Kidney (tissue), 14 donors: ENCODE results near the gene NRBF2. TPM values are rescaled to one million over a fixed set of nuclear protein-coding genes. Genes with fewer than 3 reads are reported as not detected.

Source experiments
- DNase-seq, 5 donors: peaks; one replicate each; pipeline ENCODE4 v3.0.0-alpha.2; 2013 to 2020
- FAIRE-seq: peaks from 2 replicates; lab custom pipeline; 2012; peaks lifted over from hg19 to GRCh38; lab: Jason Lieb, UNC
- H3K27ac ChIP-seq, 2 donors: one replicate each; pipeline ENCODE4 v1.7.0; 2013; ENCODE audit warnings: low read depth in 2 of 2, low read length in 2 of 2, inconsistent platforms in 1 of 2
- H3K27me3 ChIP-seq: one replicate; pipeline ENCODE4 v1.7.1; 2013; ENCODE audit warnings: low read length, inconsistent platforms; ENCODE audit not compliant: control insufficient read depth, insufficient read depth
- H3K36me3 ChIP-seq, 3 donors: one replicate each; pipeline versions ENCODE4 v1.7.0 to v1.7.1; 2013; ENCODE audit warnings: low read length in 3 of 3, control low read depth in 1 of 3, inconsistent platforms in 1 of 3; ENCODE audit not compliant: insufficient read depth in 3 of 3, control insufficient read depth in 2 of 3
- H3K4me1 ChIP-seq, 3 donors: one replicate each; pipeline versions ENCODE4 v1.7.0 to v1.7.1; 2013; ENCODE audit warnings: low read length in 3 of 3, inconsistent platforms in 1 of 3, low read depth in 1 of 3; ENCODE audit not compliant: control insufficient read depth in 2 of 3, insufficient read depth in 2 of 3
- H3K4me3 ChIP-seq, 3 donors: one replicate each; pipeline versions ENCODE4 v1.7.0 to v1.8.1; 2013; ENCODE audit warnings: low read length in 3 of 3, control low read depth in 1 of 3, inconsistent platforms in 1 of 3
- H3K9ac ChIP-seq, 3 donors: one replicate each; pipeline versions ENCODE4 v1.7.0 to v1.7.1; 2013; ENCODE audit warnings: low read length in 3 of 3, control low read depth in 1 of 3, inconsistent platforms in 1 of 3
- H3K9me3 ChIP-seq, 3 donors: one replicate each; pipeline versions ENCODE4 v1.7.0 to v1.7.1; 2013; ENCODE audit warnings: low read length in 3 of 3, control low read depth in 1 of 3, inconsistent platforms in 1 of 3; ENCODE audit not compliant: control insufficient read depth in 2 of 3, insufficient read depth in 1 of 3
- intact Hi-C: fragments of 100-400 bp; cut with DNase I; formaldehyde crosslinking; loops from one replicate; pipeline ENCODE4 v1.11.1; 2022
- polyA plus RNA-seq: library from polyadenylated mRNA; stranded (reverse); fragments of 350-450 nt; fragmentation: Illumina TruSeq; extraction: RNeasy Lipid Tissue Mini Kit (QIAGEN cat#74804); gene quantifications from one replicate; pipeline ENCODE4 v1.2.3, GENCODE V29; 2014; ENCODE audit warnings: low read depth, low replicate concordance; ENCODE audit not compliant: insufficient read depth
- total RNA-seq: library from RNA; stranded (reverse); fragmentation: NEBNext Ultra II Directional; extraction: Animal tissue kit (Norgen Biotek cat#: 25700); gene quantifications from one replicate; pipeline ENCODE4 v1.2.1, GENCODE V29; 2021
- TF ChIP-seq, protein P1 (sequence below): IDR thresholded peaks from 3 replicates; pipeline ENCODE4 v1.5.1; 2012; ENCODE audit warnings: mild to moderate bottlenecking, moderate library complexity, borderline replicate concordance; ENCODE audit not compliant: insufficient read depth; ENCODE audit errors: extremely low read depth
- donor health status: control.
- donor health status: control.
- donor health status: control.
- donor health status: control.
- donor health status: control.
- donor health status: DM: yes; HTN: yes; CAD: no.
- donor health status: Normal renal cell carcinoma (clear cell type).

Gene NRBF2
- total and polyA plus RNA-seq, 2 donors from 2014 or later, result 11.2 to 15.8 TPM

DNA sequence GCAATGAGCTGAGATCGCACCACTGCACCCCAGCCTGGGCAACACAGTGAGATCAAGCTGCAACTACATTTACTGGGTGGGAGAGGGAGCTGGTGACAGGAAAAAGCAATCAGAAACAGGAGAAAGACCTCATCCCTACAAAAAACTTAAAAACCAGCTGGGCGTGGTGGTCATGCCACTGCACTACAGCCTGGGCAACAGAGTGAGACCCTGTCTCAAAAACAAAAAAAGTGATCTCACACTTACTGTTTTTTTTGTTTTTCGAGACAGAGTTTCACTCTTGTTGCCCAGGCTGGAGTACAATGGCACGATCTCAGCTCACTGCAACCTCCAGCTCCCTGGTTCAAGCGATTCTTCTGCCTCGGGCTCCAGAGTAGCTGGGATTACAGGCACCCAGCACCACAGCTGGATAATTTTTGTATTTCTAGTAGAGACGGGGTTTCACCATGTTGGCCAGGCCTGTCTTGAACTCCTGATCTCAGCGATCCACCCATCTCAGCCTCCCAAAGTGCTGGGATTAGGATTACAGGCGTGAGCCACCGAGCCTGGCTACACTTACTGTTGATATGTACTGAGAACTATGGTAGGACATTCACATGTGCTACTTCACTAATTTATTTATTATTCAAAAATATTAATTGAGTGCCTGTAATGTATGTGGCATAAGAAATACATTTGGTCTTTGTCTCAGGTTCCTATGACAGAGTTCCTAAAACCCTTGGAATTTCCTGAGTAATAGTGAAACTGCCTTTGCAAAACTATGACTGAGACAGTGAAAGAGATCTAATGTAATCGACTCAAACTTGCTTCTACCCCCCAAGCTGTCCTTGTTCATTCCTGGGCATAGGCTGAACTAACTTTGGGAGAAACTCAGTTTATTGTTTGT lies 27.7 kb upstream of the NRBF2 start:
- Histone ChIP-seq H3K4me1 (no peaks in the 10 kb centered on the region), H3K4me3 (no peak overlapping the region), H3K9ac (no peak overlapping the region), H3K9me3 (no peaks in the 10 kb centered on the region), H3K36me3 (no peaks in the 10 kb centered on the region), H3K27me3 (no peaks in the 10 kb centered on the region), H3K27ac (no peak overlapping the region)
- TF ChIP-seq, protein P1, sequence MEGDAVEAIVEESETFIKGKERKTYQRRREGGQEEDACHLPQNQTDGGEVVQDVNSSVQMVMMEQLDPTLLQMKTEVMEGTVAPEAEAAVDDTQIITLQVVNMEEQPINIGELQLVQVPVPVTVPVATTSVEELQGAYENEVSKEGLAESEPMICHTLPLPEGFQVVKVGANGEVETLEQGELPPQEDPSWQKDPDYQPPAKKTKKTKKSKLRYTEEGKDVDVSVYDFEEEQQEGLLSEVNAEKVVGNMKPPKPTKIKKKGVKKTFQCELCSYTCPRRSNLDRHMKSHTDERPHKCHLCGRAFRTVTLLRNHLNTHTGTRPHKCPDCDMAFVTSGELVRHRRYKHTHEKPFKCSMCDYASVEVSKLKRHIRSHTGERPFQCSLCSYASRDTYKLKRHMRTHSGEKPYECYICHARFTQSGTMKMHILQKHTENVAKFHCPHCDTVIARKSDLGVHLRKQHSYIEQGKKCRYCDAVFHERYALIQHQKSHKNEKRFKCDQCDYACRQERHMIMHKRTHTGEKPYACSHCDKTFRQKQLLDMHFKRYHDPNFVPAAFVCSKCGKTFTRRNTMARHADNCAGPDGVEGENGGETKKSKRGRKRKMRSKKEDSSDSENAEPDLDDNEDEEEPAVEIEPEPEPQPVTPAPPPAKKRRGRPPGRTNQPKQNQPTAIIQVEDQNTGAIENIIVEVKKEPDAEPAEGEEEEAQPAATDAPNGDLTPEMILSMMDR, result no peak
- FAIRE-seq (no peak), DNase-seq (no peak)
- intact Hi-C loops, result no loop called here

DNA sequence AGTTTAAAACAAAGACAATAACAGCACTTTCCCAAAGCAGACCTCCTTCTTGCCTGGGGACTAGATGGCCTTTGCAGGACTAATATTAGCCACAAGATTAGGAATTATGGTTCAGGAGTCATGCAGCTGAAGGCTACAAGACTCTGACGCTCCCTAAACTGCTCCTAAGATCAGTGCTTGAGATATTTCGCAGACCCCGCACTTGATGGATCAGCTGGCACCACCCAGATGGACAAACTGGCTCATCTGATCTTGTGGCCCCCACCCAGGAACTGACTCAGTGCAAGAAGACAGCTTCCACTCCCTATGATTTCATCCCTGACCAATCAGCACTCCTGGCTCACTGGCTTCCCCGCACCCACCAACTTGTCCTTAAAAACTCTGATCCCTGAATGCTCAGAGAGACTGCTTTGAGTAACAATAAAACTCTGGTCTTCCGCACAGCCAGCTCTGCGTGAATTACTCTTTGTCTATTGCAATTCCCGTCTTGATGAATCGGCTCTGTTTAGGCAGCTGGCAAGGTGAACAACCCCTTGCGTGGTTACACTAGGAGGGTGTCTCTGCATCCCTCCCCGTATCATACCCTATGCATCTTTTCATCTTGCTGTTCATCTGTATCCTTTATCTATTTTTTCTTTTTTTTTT lies 26.9 kb upstream of the NRBF2 start:
- no peaks in the 10 kb centered on the region for H3K27me3 ChIP-seq
- no peaks in the 10 kb centered on the region for H3K36me3 ChIP-seq
- intact Hi-C loops, result no loop called here
- FAIRE-seq, result no peak
- DNase-seq, result no peak
- no peaks in the 10 kb centered on the region for H3K4me1 ChIP-seq
- H3K4me3 ChIP-seq, result no peak overlapping the region
- no peak overlapping the region for H3K27ac ChIP-seq
- TF ChIP-seq, protein P1, result no peak
- H3K9me3 ChIP-seq, result no peaks in the 10 kb centered on the region
- no peak overlapping the region for H3K9ac ChIP-seq

DNA sequence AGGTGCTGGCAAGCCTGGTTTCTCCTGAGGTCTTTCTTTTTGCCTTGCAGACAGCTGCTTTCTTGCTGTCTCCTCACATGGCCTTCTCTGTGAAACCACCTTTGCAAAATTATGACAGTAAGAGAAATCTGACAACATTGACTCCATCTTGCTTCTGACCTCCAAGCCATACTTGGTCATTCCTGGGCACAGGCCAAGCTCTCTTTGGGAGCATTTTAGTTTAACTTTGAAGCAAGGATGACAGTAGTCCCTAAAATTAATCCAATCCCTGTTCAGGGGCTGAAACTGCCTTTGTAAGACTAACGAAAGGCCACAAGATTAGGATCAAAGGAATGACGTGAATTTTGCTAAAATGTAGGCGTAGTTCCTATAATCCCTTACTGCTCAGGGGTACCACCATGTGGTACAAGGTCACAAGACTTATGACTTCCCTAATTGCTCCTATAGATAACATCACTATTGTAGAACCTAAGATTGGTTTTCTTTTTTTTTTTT lies 25.1 kb upstream of the NRBF2 start:
- no peak overlapping the region for H3K9ac ChIP-seq
- no peaks in the 10 kb centered on the region for H3K36me3 ChIP-seq
- no peak for DNase-seq
- H3K27me3 ChIP-seq, result no peaks in the 10 kb centered on the region
- intact Hi-C loops, result no loop called here
- no peak overlapping the region for H3K27ac ChIP-seq
- FAIRE-seq, result no peak
- no peaks in the 10 kb centered on the region for H3K4me1 ChIP-seq
- H3K4me3 ChIP-seq, result no peak overlapping the region
- H3K9me3 ChIP-seq, result no peaks in the 10 kb centered on the region
- TF ChIP-seq, protein P1, result no peak
